Activated gamma-delta T cell treated with anti-CD3 and anti-CD28 coated beads, Interleukin-2, amount 50 U/mL, for 16 hours (primary cell): ENCODE results near the gene SLC25A3.
"Not testable (repeated sequence)": the region's sequence is repeated elsewhere in the genome, so short reads cannot be mapped to it uniquely, and the experiment has no call there.

Experiments
- DNase-seq: peaks from one replicate; pipeline ENCODE4 v3.0.0-alpha.2; 2020; ENCODE audit warnings: low read depth

SLC25A3 gene

GRCh38 chr12:98593351-98594049 lies at the start of gene SLC25A3:
Gene SLC25A3 (plus strand): TSS chr12:98593686. CDS start chr12:98593979, 293 bp downstream.
- peak; percentile 89 for DNase-seq

- DNase-seq: no peak
These were observed 49.8 kb upstream of the SLC25A3 start for GRCh38 chr12:98543701-98544100.

GRCh38 chr12:98544751-98545150 lies 48.7 kb upstream of the SLC25A3 start:
- DNase-seq: no peak

- DNase-seq: no peak
These were observed 43.9 kb upstream of the SLC25A3 start for GRCh38 chr12:98549371-98550110.

GRCh38 chr12:98551787-98552186 lies 41.7 kb upstream of the SLC25A3 start:
- no peak for DNase-seq

- not testable (repeated sequence) for DNase-seq
These were observed 35.4 kb upstream of the SLC25A3 start for GRCh38 chr12:98558097-98558496.

- no peak for DNase-seq
These were observed 33.8 kb upstream of the SLC25A3 start for GRCh38 chr12:98559666-98560065.

GRCh38 chr12:98561846-98562245 lies 31.6 kb upstream of the SLC25A3 start:
- no peak for DNase-seq

GRCh38 chr12:98572010-98572409 lies 21.5 kb upstream of the SLC25A3 start:
- no peak for DNase-seq

GRCh38 chr12:98574110-98574509 lies 19.4 kb upstream of the SLC25A3 start:
- DNase-seq: no peak

GRCh38 chr12:98575013-98575412 lies 18.5 kb upstream of the SLC25A3 start:
- DNase-seq: no peak

GRCh38 chr12:98576795-98577194 lies 16.7 kb upstream of the SLC25A3 start:
- not testable (repeated sequence) for DNase-seq

- DNase-seq: no peak
These were observed 15.1 kb upstream of the SLC25A3 start for GRCh38 chr12:98578392-98578791.

GRCh38 chr12:98578821-98579220 lies 14.7 kb upstream of the SLC25A3 start:
- no peak for DNase-seq

GRCh38 chr12:98579347-98579746 lies 14.1 kb upstream of the SLC25A3 start:
- DNase-seq: no peak

- no peak for DNase-seq
These were observed 13.7 kb upstream of the SLC25A3 start for GRCh38 chr12:98579835-98580234.

- DNase-seq: no peak
These were observed 12.8 kb upstream of the SLC25A3 start for GRCh38 chr12:98580695-98581094.

- no peak for DNase-seq
These were observed 12.4 kb upstream of the SLC25A3 start for GRCh38 chr12:98581101-98581500.

GRCh38 chr12:98582093-98582492 lies 11.4 kb upstream of the SLC25A3 start:
- DNase-seq: no peak

GRCh38 chr12:98587084-98587483 lies 6.4 kb upstream of the SLC25A3 start:
- no peak for DNase-seq

GRCh38 chr12:98591209-98591608 lies 2.3 kb upstream of the SLC25A3 start:
- no peak for DNase-seq

- DNase-seq: no peak
These were observed 612 bp upstream of the SLC25A3 start for GRCh38 chr12:98592825-98593322.
